Heart left ventricle (tissue), 16 donors: ENCODE measurements around the gene SAP30. TPM values are rescaled to one million over a fixed set of nuclear protein-coding genes. Genes with fewer than 3 reads are reported as not detected.

Source experiments
- ATAC-seq, 4 donors: fragments of 200-7000 bp; cut with Tn5 transposase; one replicate each; pipeline ENCODE4 v1.9.1; 2020 to 2022; ENCODE audit warnings: moderate library complexity in 4 of 4, mild to moderate bottlenecking in 3 of 4, moderate number of reproducible peaks in 1 of 4
- DNase-seq, 5 donors: peaks; one replicate each; pipeline ENCODE4 v3.0.0-alpha.2; 2020
- H3K27ac ChIP-seq, 12 donors: fragments of 200-600 bp; sonication (generic) in 4 of 12; one replicate each; pipeline versions ENCODE4 v1.5.0 to v1.8.0; 2016 to 2022; ENCODE audit warnings: mild to moderate bottlenecking in 2 of 12
- H3K27me3 ChIP-seq, 9 donors: fragments of 200-600 bp; sonication (generic) in 2 of 9; one replicate each; pipeline versions ENCODE4 v1.5.1 to v1.8.0; 2016 to 2022; ENCODE audit warnings: mild to moderate bottlenecking in 3 of 9
- H3K36me3 ChIP-seq, 9 donors: fragments of 200-600 bp; sonication (generic) in 2 of 9; one replicate each; pipeline versions ENCODE4 v1.5.0 to v1.8.0; 2018 to 2022; ENCODE audit warnings: mild to moderate bottlenecking in 2 of 9
- H3K4me1 ChIP-seq, 12 donors: fragments of 200-600 bp; sonication (generic) in 4 of 12; one replicate each; pipeline versions ENCODE4 v1.5.0 to v1.8.0; 2016 to 2022; ENCODE audit warnings: mild to moderate bottlenecking in 3 of 12
- H3K4me3 ChIP-seq, 12 donors: fragments of 200-600 bp; sonication (generic) in 4 of 12; one replicate each; pipeline versions ENCODE4 v1.5.0 to v1.8.0; 2017 to 2022; ENCODE audit warnings: mild to moderate bottlenecking in 9 of 12, moderate library complexity in 4 of 12
- H3K9me3 ChIP-seq, 12 donors: fragments of 200-600 bp; sonication (generic) in 4 of 12; one replicate each; pipeline versions ENCODE4 v1.5.0 to v1.8.0; 2016 to 2022; ENCODE audit warnings: mild to moderate bottlenecking in 1 of 12
- POLR2A ChIP-seq, 2 donors: fragments of 450-650 bp; IDR thresholded peaks; one replicate each; pipeline ENCODE4 v1.6.1; 2017; ENCODE audit warnings: antibody characterized with exemption in 2 of 2, mild to moderate bottlenecking in 2 of 2, moderate library complexity in 2 of 2
- WGBS, 4 donors: extraction: QIAGEN DNeasy Blood & Tissue Kit in 2 of 4; methylation state at CpG; one replicate each; pipeline versions ENCODE4 v1.1.5 to v1.1.7; 2013 to 2018; 5-methylcytosine and 5-hydroxymethylcytosine counted together
- intact Hi-C, 10 donors: fragments of 100-400 bp; cut with DNase I; formaldehyde crosslinking; loops; one replicate each; pipeline versions ENCODE4 v1.11.1 to v1.14.2; 2022
- polyA plus RNA-seq, 2 donors: library from polyadenylated mRNA; stranded (reverse); fragments of 200-250 nt; gene quantifications; one replicate each; pipeline ENCODE4 v1.2.3, GENCODE V29; 2013
- total RNA-seq, 9 donors: library from RNA; depleted of rRNA in 2 of 9; stranded (reverse); fragments of >200 nt in 2 of 9; fragmentation: NEBNext Ultra II Directional in 3 of 9; extraction: Animal tissue kit (Norgen Biotek cat#: 25700) in 3 of 9; gene quantifications; one replicate each; pipeline versions ENCODE4 v1.1.0 to v1.2.4, GENCODE V29; 2016 to 2023
- TF ChIP-seq, protein P1 (sequence below), 12 donors: fragments of 200-600 bp; sonication (generic) in 4 of 12; IDR thresholded peaks; one replicate each; pipeline versions ENCODE4 v1.5.0 to v1.8.0; 2018 to 2022; ENCODE audit warnings: antibody characterized with exemption in 12 of 12, mild to moderate bottlenecking in 5 of 12
- donor health status: ischemic (EF 13 %, LVEDD 7.1; RV severe dilation, severe dysfunction).
- donor health status: healthy with polysubstance abuse.
- donor health status: DM: no; HTN: yes; CAD: no.
- donor health status: DM: no; HTN: no; CAD: no.
- donor health status: ischemic (EF 25% LVEDD 6.9; RV normal size, moderate dysfunction).
- donor health status: ischemic (EF 25% LVEDD 5.7; RV mildly dilated, moderate dysfunction).
- donor health status: healthy.
- donor health status: DM: yes; HTN: yes; CAD: no.
- donor health status: ischemic (EF 35%, LVEDD 5.7; RV mildly dilated, moderate dysfunction).
- donor health status: nonischemic (EF 11% LVEDD 7.7; RV severe dilation, severe dysfunction).
- donor health status: DM: yes; HTN: yes; CAD: no.
- donor health status: PGD.
- donor health status: ischemic (EF 29% LVEDD 5.4; RV normal size, mild dysfunction).
- donor health status: nonischemic (EF 23%, LVEDD 6.1; RV moderate dilation, normal function).

SAP30 gene
- total and polyA plus RNA-seq, 11 donors: 9.8 to 29.1 (median 15.1) TPM

GRCh38 chr4:173330590-173330989, 40.2 kb upstream of the SAP30 start:
- 83 to 92% (median 85%) methylated on average over 2 of the region's 2 CpGs for WGBS, 4 donors
- H3K4me1 ChIP-seq: peaks cover 0 to 47% (median 19%) of the 10 kb centered on the region in 12 donors
- DNase-seq (no peak), ATAC-seq (no peak)
- TF ChIP-seq, protein P1, sequence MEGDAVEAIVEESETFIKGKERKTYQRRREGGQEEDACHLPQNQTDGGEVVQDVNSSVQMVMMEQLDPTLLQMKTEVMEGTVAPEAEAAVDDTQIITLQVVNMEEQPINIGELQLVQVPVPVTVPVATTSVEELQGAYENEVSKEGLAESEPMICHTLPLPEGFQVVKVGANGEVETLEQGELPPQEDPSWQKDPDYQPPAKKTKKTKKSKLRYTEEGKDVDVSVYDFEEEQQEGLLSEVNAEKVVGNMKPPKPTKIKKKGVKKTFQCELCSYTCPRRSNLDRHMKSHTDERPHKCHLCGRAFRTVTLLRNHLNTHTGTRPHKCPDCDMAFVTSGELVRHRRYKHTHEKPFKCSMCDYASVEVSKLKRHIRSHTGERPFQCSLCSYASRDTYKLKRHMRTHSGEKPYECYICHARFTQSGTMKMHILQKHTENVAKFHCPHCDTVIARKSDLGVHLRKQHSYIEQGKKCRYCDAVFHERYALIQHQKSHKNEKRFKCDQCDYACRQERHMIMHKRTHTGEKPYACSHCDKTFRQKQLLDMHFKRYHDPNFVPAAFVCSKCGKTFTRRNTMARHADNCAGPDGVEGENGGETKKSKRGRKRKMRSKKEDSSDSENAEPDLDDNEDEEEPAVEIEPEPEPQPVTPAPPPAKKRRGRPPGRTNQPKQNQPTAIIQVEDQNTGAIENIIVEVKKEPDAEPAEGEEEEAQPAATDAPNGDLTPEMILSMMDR (IDR thresholded peaks at IDR 0.05): no peak
- TF ChIP-seq POLR2A (IDR thresholded peaks at IDR 0.05): no peak
- no peak overlapping the region for H3K4me3 ChIP-seq
- peaks cover 0 to 72% (median 47%) of the 10 kb centered on the region in 9 donors for H3K36me3 ChIP-seq
- intact Hi-C loops: loop anchor here in 3 of 10 donors (5.0 kb wide), 2 partner anchors 37 to 42 kb away; partner anchors contain the start of gene SAP30 (in 2 of the 3)
- no peak overlapping the region for H3K27ac ChIP-seq
- no peaks in the 10 kb centered on the region for H3K27me3 ChIP-seq
- H3K9me3 ChIP-seq: no peaks in the 10 kb centered on the region

DNA sequence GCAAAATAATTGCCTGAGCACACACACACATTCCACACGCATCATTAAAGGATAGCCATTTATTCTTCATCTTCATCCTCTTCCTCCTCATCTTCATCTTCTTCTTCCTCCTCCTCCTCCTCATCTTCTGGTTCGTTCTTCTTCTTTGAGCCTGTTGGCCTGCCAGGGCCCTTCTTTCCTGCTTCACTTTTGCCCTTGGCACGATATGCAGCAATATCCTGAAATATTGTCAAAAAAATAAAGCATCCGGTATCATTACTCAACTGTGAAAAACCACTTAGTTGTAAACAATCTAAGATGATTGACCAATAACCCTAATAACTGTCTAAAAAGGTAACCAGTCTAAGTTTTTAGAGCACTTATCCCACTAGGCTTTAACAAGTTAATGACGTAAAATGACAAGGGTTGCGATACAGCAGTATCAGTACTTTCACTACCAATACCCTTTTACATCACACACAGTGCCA, 38.7 kb upstream of the SAP30 start:
- Histone ChIP-seq H3K9me3 (no peaks in the 10 kb centered on the region), H3K27me3 (no peaks in the 10 kb centered on the region), H3K4me1 (peaks cover 0 to 51% (median 19%) of the 10 kb centered on the region in 12 donors), H3K27ac (peak overlapping the region in 9 of 12 donors; percentile 42 to 100 (median 98)), H3K4me3 (peak overlapping the region in 9 of 12 donors; percentile 75 to 98 (median 91)), H3K36me3 (peaks cover 0 to 58% (median 47%) of the 10 kb centered on the region in 9 donors)
- TF ChIP-seq POLR2A (IDR thresholded peaks at IDR 0.05): no peak
- TF ChIP-seq, protein P1 (IDR thresholded peaks at IDR 0.05): no peak
- ATAC-seq (no peak), DNase-seq (no peak)
- intact Hi-C loops: loop anchor here in 3 of 10 donors (5.0 kb wide), 2 partner anchors 35 to 40 kb away; partner anchors contain the start of gene SAP30 (in 2 of the 3)
- 21 to 25% (median 23%) methylated on average over 6 of the region's 6 CpGs for WGBS, 4 donors

GRCh38 chr4:173332963-173333657, 37.6 kb upstream of the SAP30 start:
- DNase-seq: no peak
- ATAC-seq: no peak
- WGBS, 4 donors: 3 to 7% (median 4%) methylated on average over 16 to 21 of the region's 21 CpGs
- Histone ChIP-seq H3K9me3 (no peaks in the 10 kb centered on the region), H3K27ac (peak overlapping the region; percentile 97 to 100 (median 98)), H3K4me3 (peak overlapping the region; percentile 56 to 98 (median 92)), H3K4me1 (peaks cover 0 to 51% (median 19%) of the 10 kb centered on the region in 12 donors), H3K27me3 (no peaks in the 10 kb centered on the region), H3K36me3 (peaks cover 0 to 50% (median 47%) of the 10 kb centered on the region in 9 donors)
- TF ChIP-seq, protein P1 (IDR thresholded peaks at IDR 0.05): no peak
- no peak for TF ChIP-seq POLR2A (IDR thresholded peaks at IDR 0.05)
- intact Hi-C loops: loop anchor here in 3 of 10 donors (5.0 kb wide), 2 partner anchors 34 to 39 kb away; partner anchors contain the start of gene SAP30 (in 2 of the 3)

- peaks cover 0 to 48% (median 19%) of the 10 kb centered on the region in 12 donors for H3K4me1 ChIP-seq
- 0 to 1% (median 0%) methylated on average over 22 to 52 of the region's 53 CpGs for WGBS, 4 donors
- no peak for TF ChIP-seq POLR2A (IDR thresholded peaks at IDR 0.05)
- TF ChIP-seq, protein P1 (IDR thresholded peaks at IDR 0.05): no peak
- peaks cover 0 to 44% (median 41%) of the 10 kb centered on the region in 9 donors for H3K36me3 ChIP-seq
- H3K4me3 ChIP-seq: peak overlapping the region; percentile 56 to 98 (median 92)
- H3K27ac ChIP-seq: peak overlapping the region; percentile 97 to 100 (median 98)
- ATAC-seq (peak; percentile 13 to 69 (median 53)), DNase-seq (peak; percentile 67 to 86 (median 78))
- intact Hi-C loops: loop anchor here (1.0 to 5.0 kb wide), 5 partner anchors 34 to 39 kb away; partner anchors contain the start of gene SAP30 (in 8 of the 10)
- no peaks in the 10 kb centered on the region for H3K9me3 ChIP-seq
- H3K27me3 ChIP-seq: no peaks in the 10 kb centered on the region
These were observed 37.1 kb upstream of the SAP30 start for GRCh38 chr4:173333658-173334084.
